Ramos (cell line): ENCODE measurements around the gene PDXK.

Experiments used
- in situ Hi-C: fragments of 300-500 bp; cut with MboI; formaldehyde crosslinking; loops from one replicate; pipeline ENCODE4 v1.14.3; 2022; ENCODE audit warnings: low sequenced_read_pairs; ENCODE audit not compliant: unreplicated experiment

Gene PDXK

GRCh38 chr21:43758111-43758641 is 39.2 kb downstream of the PDXK start:
- in situ Hi-C loops, result no loop called here

GRCh38 chr21:43758811-43759210 is 39.9 kb downstream of the PDXK start:
- in situ Hi-C loops, result no loop called here

GRCh38 chr21:43759651-43760050 is 40.7 kb downstream of the PDXK start:
- in situ Hi-C loops, result no loop called here

GRCh38 chr21:43760391-43760958 is 41.5 kb downstream of the PDXK start:
- in situ Hi-C loops, result no loop called here

DNA sequence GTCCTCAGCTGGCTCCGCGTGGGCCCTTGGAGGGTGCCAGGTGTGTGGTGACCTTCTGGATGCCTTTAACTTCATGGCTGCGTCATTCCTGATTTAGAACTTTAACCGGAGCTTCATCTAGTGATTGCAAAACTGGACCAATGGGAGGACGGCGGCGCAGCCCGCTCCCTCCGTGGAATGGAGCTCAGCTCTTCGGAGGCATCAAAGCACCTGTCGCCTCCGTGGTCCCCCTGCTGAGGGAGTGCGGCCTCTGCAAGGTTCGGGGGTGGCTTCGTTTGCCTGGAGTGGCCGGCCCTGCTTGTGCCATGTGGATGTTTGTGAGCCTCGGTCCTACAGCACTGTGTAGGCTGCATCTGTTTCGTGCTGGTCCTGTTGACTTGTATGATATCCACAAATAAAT is 43.0 kb downstream of the PDXK start:
- in situ Hi-C loops, result no loop called here

GRCh38 chr21:43762303-43763128 is 43.6 kb downstream of the PDXK start:
- in situ Hi-C loops, result no loop called here

DNA sequence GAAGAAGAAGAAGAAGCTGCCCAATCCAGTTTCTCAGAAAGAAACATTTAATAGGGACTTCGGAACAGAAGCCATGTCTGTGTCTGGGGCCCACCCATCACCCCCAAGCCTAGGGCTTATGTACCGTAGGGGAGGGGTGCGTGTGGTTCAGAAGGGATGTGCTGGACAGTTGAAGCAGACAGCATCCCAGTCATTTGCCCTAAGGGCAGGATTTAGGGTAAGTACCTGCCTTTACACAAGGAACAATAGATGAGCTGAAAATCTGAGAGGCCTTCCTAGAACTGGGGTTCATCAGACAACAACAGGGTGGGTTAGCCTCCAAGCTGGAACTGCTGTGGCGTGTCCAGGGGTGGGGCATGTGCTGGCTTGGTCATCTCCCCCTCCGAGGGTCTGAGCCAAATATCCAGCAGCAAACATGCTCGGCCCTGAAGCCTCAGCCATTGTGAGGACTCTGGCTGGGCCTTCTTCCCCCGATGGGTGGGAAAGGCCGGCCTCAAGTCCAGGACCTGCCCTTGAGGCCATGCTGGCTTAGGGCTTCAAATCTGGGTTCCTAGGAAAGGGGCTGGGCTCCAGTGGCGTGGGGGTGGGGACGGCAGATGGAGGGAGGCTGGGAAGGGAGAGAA is 45.1 kb downstream of the PDXK start:
- in situ Hi-C loops, result no loop called here

- in situ Hi-C loops, result no loop called here
Observed at GRCh38 chr21:43764576-43765495, 45.9 kb downstream of the PDXK start.

DNA sequence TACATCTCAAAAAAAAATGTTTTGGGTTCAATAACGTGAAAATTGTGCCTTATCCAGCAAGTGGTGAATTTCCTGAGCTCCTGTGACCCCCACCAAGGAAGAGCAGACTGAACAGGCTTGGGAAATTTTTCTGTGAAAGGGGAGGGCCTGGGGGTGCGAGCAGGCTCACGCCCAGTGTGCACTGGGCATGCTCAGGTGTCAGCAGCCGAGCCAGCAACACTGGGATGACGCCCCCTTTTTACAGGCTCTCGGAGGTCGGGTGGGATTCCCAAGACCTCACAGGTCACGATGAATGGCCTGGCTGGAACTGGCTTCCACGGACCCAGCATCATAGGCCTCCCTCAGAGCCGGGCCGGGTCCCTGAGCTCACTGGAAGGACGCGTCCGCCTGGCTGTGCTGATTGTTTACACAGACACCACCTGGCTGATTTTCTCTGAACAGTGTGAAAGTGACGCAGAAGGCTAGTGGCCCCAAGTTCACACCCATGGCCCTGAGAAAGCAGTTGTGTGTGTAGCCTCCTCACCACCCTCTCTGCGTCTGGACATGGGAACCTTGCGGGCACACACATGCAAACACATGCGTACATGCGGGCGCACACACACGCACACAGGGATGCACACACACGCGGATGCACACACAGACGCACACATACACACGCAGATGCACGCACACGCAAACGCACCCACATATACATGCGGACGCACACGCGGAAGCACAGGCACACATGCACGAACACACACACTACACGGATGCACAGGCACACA is 48.0 kb downstream of the PDXK start:
- in situ Hi-C loops, result no loop called here

GRCh38 chr21:43767498-43767983 is 48.6 kb downstream of the PDXK start:
- in situ Hi-C loops, result no loop called here

DNA sequence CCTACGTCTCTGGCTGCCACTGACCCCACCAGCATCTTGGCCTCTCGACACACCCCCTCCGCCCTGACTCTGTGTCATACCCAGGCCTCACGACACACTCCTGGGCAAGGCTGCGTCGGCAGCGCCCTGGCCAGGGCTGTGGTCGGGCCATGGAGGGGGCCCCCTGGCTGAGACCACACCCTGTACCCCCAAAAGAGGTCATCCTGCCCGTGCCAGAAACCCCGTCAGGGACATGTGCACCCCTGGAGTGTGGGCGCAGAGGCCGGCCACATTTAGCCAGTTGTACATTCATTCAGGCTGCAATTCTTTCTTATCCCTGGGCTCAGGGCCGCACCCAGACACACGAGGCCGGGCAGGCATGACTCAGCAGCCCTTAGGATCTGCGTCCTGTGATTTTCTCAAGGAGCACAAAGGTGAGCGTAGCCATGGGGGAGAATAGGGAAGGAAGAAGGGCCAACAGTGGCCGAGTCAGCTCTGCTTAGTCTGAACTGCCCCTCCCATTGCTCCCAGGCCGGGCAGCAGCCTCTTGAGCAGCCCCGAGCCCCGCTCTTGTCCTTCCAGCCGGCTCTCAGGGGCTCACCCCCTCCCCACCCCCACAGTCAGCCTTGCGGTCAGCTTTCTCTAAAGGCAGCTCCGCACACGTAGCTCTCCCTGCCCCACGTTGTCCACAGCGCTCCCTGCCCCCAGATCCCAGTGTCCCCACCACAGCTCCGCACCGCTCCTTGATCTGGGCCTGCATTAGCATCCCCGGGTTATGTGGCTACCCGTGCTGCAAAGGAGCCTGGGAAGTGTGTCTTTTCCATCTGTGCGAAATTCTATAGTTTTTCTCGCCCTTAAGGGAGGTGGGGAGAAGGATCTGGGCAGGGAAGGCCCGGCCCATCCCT is 49.3 kb downstream of the PDXK start:
- in situ Hi-C loops, result no loop called here

DNA sequence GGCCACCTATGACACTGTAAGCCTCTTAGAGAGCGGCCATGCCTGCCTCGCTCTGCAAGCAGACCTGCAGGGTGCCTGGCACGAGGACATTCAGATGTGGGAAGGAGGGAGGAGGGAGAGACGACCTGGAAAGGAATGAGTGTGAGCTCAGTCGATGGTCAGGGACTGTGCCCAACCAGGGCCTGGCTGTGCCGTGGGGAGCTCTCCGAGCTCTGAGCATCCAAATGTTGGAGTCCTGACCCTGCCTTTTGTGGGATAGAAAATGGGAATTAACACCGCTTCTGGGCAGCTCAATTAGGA is 49.9 kb downstream of the PDXK start:
- in situ Hi-C loops, result no loop called here

DNA sequence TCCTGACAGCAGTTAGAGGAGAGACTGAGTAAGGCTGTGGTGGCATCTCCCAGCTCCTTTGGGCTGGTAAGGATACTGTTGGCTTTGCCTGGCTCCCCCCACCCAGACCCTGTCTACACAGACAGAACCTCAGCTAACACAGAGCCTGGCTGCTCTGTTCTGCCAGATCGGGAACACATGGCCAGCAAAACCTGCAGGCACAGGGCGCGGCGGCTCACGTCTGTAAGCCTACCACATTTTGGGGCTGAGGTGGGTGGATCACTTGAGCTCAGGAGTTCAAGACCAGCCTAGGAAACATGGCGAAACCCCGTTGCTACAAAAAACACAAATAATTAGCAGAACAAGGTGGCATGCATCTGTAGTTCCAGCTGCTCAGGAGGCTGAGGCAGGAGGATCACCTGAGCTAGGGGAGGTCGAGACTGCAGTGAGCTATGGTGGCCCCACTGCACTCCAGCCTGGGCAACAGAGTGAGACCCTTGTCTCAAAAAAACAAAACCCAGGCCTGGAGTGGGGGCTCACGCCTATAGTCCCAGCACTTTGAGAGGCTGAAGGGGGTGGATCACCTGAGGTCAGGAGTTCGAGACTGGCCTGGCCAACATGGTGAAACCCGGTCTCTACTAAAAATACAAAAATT is 50.5 kb downstream of the PDXK start:
- in situ Hi-C loops, result no loop called here

- in situ Hi-C loops, result no loop called here
Observed at GRCh38 chr21:43770066-43770655, 51.2 kb downstream of the PDXK start.

DNA sequence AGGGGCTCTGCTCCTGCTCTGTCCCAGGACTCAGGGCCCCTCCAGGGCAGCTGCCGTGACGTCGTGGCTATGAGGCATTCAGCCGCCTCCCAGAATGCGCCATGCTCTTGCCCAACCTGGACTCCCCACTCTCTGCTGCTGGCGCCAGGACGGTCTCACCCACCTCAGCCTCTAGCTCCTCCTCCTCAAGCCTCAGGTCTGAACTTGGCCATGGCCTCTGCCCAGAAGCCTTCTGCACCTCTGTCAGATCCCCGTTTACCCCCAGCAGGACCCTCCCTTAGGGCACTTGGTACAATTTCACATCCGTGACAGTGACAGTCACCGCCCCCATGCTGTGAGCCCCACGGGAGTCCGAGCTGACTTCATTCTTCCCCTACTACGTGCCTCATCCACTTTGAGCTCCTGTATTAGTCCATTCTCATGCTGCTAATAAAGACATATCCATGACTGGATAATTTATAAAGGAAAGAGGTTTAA is 52.3 kb downstream of the PDXK start:
- in situ Hi-C loops, result no loop called here

DNA sequence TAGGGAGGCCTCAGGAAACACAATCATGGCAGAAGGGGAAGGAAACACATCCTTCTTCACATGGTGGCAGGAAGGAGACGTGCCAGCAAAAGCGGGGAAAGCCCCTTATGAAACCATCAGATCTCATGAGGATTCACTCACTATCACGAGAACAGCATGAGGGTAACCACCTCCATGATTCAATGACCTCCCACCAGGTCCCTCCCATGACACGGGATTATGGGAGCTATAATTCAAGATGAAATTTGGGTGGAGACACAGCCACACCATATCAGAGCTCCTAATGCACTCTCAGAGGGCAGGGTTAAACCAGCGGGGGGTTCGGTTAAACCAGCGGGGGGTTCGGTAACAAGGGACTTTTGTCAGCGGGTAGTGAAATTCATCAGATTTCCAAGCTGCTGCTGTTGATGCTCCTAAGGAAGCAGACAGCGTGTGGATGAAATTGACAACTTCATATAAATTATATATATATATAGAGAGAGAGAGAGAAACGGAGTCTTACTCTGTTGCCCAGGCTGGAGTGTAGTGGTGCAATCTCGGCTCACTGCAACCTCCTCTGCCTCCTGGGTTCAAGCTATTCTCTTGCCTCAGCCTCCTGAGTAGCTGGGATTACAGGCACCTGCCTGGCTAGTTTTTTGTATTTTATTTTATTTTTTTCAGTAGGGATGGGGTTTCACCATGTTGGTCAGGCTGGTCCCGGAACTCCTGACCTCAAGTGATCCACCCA is 52.9 kb downstream of the PDXK start:
- in situ Hi-C loops, result no loop called here

GRCh38 chr21:43772425-43772821 is 53.5 kb downstream of the PDXK start:
- in situ Hi-C loops, result no loop called here
